GM18861 (cell line): ENCODE measurements around the gene PTPRT.

Experiments
- ATAC-seq: cut with Tn5 transposase; IDR thresholded peaks from one replicate; pipeline ENCODE4 v1.9.1; 2021; ENCODE audit not compliant: unreplicated experiment

The PTPRT gene

DNA sequence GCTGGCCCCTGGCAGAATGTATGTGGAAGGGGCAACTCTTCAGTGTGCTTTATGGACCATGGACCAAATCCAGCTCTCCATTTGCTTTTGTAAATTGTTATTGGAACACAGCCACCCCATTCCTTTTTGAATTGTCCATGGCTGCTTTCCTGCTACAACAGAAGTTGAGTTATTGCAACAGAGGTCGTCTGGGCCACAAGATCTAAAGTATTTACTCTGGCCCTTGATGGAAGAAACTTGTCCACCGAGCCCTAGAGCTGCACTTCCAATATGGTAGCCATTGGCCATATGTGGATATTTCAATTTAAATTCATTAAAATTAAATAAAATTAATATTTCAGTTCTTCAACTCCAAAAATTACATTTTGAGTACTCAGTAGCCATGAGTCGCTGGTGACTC is 543.5 kb downstream of the PTPRT start:
- ATAC-seq, result no peak

DNA sequence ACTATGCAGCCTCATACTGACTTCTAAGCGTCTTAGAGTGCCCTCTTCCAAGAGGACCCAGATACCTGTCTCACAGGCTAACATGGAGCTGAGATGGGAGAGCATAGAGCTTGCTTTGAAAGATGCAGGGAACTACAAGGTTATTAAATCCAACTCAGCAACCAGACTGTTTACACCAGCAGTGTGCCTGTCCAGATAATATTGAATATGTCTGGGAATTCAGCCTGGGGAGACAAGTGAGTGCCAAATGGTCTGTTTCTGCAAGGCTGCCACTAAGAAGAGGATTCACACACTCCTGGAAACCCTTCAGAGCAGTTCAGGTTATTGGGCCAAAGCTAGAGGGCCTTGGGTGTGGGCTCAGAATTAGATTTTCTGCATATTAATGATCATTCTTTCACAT is 547.8 kb downstream of the PTPRT start:
- no peak for ATAC-seq

DNA sequence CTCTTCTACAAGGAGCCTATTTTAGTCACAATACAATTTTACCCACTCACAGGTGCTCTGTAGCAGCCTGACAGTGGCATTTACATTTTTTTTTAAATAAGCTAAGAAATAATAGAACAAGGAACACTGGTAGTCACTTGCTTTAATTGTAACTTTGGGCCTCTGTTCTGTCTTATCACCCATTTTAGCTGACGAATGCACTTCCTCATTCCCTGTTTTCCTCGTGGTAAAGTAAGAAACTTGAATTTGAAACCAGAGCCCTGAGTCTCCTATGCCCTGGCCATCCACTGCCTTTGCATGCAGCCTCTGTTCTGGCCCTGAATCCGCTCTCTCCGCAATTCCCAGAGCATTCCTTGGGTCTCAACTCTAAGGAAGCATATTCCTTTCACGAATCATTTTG is 550.6 kb downstream of the PTPRT start:
- ATAC-seq, result no peak

DNA sequence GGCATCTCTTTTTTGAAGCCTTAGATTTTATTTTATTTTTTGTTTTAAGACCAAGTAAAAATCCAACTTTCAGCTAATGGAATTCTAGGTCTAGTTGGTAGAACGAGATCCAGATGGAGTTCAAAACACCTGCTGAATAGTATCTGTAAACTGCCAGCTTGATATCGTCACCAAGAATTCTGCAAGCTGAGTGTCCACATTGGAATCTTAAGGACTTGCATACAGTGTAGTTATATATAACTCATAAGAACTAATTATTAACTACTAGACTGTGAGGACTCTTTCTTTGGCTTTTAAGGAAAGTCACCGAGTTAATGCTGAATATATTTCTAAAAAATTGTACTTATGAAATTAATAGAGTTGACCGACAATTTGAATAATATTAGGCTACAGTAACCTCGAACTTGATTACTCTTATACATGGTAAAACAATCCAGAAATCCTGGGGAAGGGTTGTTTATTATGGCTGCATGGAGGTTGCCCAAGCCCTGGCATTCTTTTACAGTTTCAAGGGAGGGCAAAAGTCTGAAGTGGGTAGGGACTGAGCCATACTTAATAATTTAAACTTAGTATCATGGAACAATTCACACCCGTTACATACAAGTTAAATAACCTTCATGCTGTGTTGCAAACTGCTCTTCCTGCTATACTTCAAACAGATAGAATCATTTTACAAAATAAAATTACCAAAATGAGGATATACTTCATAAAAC is 553.9 kb downstream of the PTPRT start:
- ATAC-seq, result no peak

DNA sequence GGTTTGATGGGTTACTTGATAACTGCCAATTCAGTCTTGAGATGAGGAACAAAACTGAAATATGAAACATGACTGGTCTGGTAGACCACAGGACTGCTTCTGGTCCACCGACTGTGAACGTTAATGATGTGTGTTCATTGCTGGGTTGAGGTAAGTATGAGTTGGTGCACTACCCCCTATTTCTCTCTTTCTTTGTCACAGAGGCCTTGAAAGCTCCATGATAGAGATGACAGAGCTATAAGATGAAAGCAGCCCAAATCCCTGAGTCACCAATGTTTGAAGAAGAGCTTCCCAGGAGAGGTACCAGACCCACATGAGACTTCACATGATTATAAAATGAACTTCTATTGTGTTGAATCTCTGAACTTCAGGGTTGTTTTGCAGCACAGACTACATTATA is 555.5 kb downstream of the PTPRT start:
- ATAC-seq, result no peak

DNA sequence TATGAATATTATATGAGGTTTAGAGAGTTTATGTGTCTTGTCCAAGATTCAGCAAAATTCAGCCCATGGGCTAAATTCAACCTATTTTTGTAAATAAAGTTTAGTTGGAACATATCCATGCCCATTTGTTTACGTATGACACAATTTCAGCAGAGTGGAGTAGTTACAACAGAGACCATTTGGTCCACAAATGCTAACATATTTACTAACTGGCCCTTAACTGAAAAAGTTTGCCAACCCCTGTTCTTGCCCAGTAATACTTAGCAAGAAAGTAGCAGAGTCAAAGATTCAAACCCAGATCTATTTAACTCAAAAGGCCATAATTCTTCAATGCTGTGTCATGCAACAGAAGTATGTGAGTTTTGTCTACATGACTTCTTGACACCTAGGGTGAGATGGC is 561.0 kb downstream of the PTPRT start:
- ATAC-seq, result no peak

DNA sequence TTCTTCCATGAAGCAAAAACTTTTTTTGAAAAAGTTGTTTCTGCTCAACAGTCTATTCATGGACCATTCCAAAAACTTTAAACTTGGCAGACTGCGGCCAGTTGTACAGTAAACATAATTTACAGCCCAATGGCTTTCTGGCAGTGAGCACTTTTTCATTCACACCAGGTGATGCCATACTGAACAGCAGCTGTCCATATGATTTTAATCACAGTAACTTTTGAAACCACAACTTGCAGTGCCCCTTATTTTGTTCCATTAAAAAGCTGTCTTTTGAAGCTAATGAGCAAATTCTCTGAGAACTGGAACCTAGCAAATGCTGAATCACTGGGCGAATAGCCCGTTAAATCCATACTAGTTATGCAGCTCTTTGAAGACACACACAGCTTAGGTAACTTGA is 576.6 kb downstream of the PTPRT start:
- no peak for ATAC-seq

DNA sequence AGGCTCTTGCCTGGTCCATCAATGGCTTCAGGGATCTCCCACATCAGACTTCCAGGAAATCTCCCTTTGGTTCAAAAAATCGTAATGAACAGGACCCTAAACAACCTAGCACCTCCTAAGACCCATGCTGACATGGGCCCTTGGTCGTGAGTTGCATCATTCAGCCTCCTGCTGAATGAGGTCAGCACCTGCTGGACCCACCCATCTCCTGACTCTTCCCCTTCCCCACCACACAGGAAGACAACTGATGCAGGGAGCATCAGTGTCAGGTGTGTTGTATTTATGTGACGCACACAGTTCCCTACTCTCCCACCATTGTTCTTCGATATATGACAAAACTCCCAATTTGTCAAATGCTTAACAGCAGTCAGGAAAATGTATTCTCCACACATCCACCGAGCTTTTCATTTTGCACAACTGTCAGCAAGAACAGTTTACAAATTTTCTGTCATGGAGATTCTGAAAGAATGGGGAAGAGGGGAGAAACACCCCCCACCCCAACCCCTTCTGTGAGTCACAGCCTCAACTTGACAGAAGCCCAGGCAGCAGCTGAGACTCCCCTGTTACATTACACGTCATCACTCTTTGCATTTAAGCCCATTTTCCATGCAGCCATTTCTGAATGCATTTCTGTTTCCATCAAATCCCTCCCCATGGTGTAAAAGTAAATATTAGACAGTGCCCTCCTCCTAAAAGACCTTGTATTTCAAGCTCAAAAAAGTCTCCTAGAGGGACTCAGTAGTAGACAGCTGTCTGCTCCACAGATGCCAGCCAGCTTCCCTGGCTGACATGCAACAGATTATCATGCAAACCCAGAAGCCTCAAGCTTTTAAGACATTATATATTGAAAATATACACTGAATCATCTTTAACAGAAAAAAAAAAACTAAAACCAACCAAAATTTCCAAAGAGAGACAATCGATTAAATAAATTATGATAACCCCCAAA is 577.5 kb downstream of the PTPRT start:
- ATAC-seq, result no peak

DNA sequence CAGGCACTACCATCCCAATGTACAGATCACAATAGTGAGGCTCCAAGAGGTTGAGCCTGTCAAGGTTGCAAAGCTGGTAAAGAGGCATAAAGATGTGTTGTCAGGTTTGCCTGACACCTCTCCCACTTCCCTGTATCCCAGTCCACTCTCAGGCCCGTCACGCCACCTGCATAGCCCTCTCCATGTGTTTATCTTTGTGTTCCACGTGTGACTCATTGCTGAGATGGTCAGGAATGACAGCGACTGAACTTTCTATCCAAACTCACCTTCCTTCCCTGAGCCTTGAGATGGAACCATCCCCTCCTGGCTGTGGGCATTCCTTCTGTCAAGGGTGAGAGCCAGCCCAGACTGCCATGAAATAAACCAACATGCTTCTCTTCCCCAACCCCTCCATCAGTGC is 578.3 kb downstream of the PTPRT start:
- no peak for ATAC-seq

DNA sequence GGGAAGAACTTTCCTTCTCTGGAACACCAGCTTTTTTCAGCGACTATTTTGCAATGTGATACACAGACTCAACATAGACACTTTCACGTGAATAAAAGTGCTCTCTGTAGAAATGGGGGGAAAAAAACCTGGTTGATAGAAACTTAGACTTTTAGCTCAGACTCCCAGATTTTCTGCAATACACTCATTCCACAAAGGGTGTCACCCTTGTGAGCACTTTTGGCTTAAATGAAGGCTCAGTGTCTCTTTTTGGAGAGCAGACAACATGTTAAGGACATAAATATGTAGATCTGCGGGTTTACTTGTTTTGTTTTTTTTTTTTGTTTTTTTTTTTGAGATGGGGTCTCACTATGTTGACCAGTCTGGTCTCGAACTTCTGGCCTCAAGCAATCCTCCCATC is 579.6 kb downstream of the PTPRT start:
- no peak for ATAC-seq

DNA sequence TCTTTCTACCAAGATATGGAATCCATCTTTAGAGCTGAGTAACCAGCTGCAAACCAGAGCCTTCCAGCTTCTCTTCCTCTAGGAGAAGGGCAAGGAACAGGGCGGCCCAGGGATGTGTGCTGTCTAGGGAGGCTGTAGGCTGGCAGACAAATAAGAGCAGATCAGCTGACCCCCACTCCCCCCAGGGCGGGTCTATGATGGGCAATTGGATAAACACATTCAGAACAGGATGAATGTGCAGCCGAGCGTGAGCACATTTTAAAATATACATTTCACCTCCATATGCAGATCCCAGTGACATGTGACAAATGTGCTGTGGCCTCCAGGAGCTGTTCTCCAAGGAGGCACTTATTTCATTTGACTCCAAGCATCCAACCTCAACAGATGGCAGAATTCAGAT is 580.1 kb downstream of the PTPRT start:
- no peak for ATAC-seq

DNA sequence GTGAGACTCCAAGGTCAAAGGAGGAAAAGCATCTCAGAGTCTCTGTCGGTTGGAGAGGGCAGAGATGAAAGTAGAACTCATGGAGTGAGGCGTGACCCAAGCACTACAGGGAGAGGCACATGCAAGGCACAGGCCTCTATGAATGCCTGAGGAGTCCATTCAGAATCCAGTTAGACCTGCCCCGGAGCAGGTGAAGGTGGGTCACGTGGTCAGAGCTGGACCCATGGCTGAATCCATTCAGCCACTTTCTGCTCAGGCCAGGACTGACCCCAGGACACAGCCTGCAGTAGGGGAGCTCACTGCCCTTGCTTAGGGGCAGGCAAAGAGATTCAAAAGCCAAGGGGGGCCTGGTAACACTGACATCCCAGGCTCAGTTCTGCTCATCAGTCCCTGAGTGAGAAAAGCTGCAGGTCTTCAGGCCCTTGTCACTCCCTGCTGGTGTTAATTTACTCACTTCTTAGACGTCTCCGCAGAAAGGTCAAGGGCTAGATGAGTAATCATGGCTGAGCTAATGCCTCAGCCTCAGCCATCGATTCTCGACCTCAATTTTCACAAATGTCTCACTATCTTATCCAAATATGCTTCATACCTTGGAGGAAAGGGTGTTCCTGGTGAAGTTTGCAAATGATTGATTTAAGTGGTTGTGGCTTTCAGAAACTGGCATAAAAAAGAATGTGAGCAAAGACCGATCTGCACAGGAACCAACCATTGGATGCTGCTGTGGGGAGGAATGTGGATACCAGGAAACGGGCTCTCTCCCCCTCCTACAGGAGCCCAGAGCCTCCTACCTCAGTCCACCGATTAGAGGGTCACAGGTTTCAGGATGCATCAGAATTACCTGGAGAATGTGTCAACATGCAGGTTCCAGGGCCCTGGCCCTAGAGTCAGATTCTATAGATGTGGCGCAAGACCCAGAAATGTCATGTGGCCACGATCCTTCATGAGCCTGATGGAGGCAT is 584.4 kb downstream of the PTPRT start:
- ATAC-seq, result no peak

DNA sequence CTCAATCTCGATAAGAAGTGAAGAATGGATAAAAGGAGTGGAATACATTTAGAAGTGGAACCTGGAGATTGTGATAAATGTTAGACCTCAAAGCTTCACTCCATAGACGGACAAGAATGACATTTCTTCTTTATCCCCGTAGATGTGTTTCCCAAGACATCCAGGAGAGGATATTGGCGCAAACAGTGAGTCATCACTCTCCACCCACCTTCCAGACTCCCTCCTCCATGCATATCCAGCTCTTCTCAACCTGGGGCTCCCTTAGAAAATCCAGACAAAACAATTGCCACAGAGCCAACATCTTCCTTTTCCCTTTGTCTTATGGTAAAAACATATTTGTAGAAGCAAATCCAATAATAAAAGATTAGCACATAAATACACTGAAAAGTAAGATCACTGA is 586.1 kb downstream of the PTPRT start:
- no peak for ATAC-seq

DNA sequence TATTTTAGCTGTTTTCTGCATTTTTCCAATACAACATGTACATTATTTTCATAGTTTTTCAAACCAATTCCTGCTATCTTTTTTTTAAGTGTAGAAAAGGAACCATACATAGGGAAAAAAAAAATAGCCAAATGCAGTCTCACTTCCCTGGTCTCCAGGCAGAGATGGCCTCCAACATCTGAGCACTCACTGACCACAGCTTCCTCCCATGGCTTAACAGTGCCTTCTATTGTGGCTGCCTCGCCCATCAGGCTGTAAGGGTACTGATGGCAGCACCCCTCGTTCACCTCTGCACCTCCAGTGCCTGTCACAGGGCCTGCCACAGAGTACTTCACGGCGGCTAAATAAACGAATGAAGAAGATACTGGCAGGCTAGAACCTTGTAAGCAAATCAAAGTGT is 591.1 kb downstream of the PTPRT start:
- no peak for ATAC-seq

DNA sequence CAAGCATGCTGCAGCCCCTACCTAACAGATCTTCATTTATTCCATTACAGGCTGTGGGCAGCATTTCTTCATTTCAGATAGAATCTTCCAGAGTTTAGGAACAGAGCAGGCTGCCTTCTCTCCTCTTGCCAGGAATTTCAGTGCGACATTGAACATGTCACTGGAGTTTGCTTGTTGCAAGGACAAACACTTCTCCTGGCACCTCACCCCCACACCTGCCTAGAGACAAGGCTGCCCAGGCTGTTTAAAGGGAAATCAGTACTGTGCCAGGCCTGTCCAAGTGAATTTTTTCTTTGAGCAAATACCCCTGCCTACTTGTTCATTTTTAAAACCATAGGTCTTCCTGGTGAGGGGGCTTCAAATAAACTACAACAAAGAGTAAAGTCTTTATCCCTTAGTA is 594.1 kb downstream of the PTPRT start:
- no peak for ATAC-seq

DNA sequence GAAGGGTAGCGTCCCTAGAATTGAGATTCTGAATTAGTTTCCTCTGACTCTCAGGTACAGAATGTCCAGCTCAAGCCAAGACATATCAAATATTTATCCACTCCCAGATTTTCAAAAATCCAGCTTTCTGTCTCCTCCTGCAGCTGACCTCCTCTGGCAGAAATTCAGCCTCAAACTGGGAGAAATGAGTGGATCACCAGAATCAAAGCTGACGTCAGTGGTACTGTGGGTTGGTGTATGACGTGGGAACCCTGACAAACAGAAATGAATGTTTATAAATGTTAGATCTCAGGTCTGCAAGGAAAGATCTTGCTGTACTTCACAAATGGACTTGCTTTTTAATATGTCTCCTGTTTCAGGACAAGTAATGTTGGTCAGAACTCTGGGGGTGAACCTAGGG is 595.0 kb downstream of the PTPRT start:
- ATAC-seq, result no peak

DNA sequence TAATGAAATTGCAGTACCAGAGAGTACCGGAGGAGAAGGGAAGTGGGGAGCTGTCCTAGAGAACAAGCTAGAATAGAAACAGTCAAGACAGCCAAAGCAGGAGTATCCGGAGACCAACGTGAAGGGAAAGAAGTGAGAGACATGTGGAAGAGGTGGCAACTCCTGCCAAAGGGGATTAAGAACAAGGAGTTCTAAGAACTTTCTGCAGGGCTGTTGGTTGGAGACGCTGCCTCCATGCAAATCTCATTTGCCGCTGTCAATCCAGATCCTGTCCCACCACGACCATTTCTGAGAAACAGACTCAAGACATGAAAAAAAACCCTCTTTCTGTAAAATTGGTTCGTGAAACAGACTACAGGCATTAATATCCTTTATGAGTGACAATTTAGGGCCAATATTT is 595.7 kb downstream of the PTPRT start:
- no peak for ATAC-seq

DNA sequence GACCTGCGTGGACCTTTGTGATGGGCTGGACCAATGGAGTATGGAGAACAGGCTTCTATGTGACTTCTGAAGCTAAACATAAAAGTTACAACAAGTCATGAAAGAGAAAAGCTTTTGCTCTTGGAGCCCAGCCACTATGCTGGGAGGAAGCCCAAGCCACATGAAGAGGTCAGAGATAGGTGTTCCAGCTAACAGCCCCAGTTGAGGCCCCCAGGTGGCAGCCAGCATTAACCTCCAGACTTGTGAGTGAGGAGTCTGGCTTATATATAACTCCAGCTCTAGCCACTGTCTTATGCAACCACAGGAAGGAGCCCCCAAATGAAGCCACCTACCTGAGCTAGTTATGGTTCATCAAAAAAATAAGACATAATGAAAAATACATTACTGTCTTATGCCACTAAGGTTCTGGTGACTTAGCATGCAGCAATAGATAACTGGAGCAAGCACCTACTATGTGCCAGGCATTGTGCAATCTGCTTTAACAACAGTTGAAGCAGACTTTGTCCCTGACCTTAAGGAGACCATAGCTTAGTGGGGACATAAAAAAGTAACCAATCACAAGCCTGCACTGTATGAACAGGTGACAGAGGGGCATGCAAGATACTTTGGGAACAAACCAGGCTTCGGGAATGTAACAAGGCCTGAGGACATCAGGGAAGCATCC is 599.6 kb downstream of the PTPRT start:
- ATAC-seq, result no peak

DNA sequence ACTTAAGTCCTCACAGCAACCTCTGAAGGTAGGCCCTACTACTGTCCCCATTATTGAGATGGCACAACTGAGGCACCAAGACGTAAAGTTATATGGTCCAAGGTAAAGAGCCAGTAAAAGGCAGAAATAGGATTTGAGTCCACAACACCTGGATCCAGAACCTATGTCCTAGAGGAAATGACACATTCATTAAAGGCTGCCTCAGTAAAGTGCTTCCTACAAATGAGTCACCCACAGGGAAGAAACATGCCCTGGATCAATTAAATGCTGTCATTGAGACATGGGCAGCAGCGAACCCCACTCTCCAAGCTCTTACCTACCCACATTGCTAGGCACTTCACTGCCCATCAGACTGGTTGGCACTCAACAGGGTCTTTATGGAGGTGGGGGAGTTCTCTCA is 600.9 kb downstream of the PTPRT start:
- no peak for ATAC-seq

DNA sequence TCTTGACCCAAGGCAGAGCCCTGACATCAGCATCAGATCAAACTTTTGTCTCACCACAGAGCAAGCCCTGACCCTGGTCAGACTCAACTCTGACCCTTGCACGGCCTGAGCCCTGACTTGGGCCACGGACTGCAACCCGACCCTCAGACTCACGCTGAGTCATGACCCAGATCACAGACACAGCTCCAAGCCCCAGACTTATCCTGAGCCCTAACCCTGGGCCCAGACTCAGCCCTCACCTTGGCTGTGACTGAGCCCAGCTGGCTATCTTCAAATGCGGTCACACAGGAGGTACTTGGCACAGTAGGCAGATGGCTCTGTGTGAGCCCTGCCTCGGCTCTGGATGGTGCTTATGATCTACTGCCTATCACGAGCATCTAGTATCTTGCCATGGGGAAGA is 602.3 kb downstream of the PTPRT start:
- ATAC-seq, result no peak

DNA sequence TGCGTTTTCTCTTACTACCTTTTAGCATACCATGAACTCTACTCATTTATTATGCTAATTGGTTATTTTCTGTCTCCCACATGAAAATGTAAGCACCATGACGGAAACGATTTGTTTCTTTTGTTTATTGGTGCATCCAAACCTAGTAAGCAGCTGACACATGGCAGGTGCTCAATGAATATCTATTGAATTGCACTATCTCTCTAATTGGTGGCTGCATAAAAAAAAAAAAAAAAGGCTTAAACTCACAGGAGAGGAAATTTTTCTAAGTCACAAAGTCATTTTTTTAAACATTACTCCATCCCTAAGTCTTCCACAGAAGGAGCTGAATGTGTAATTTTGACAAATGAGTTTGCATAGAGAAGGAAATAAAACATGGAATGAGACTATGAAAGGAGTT is 608.4 kb downstream of the PTPRT start:
- no peak for ATAC-seq
